GM21723 (cell line): Measurements from ENCODE around the gene FARP1.

Experiments used
- ATAC-seq: cut with Tn5 transposase; IDR thresholded peaks from one replicate; pipeline ENCODE4 v1.9.1; 2021; ENCODE audit warnings: mild to moderate bottlenecking, moderate library complexity; ENCODE audit not compliant: unreplicated experiment

FARP1 gene

GRCh38 chr13:98276486-98276885, 133.6 kb downstream of the FARP1 start:
- ATAC-seq = no peak

- no peak for ATAC-seq
Observed at GRCh38 chr13:98278068-98278724, 135.3 kb downstream of the FARP1 start.

GRCh38 chr13:98279473-98280175, 136.7 kb downstream of the FARP1 start:
- ATAC-seq = no peak

- ATAC-seq = no peak
Observed at GRCh38 chr13:98280176-98280510, 137.2 kb downstream of the FARP1 start.

- ATAC-seq = no peak
Observed at GRCh38 chr13:98284679-98285078, 141.8 kb downstream of the FARP1 start.

GRCh38 chr13:98285317-98285716, 142.4 kb downstream of the FARP1 start:
- no peak for ATAC-seq

GRCh38 chr13:98285852-98286594, 143.1 kb downstream of the FARP1 start:
- no peak for ATAC-seq

GRCh38 chr13:98286799-98287198, 143.9 kb downstream of the FARP1 start:
- ATAC-seq = no peak

GRCh38 chr13:98288211-98288610, 145.3 kb downstream of the FARP1 start:
- ATAC-seq = no peak

GRCh38 chr13:98289339-98289945, 146.5 kb downstream of the FARP1 start:
- ATAC-seq = no peak

GRCh38 chr13:98290261-98290660, 147.4 kb downstream of the FARP1 start:
- ATAC-seq = no peak

GRCh38 chr13:98291658-98292057, 148.8 kb downstream of the FARP1 start:
- no peak for ATAC-seq

- ATAC-seq = no peak
Observed at GRCh38 chr13:98293103-98293502, 150.2 kb downstream of the FARP1 start.

- no peak for ATAC-seq
Observed at GRCh38 chr13:98293570-98294142, 150.8 kb downstream of the FARP1 start.

GRCh38 chr13:98295371-98295770, 152.5 kb downstream of the FARP1 start:
- ATAC-seq = no peak

- no peak for ATAC-seq
Observed at GRCh38 chr13:98297051-98297450, 154.2 kb downstream of the FARP1 start.

- no peak for ATAC-seq
Observed at GRCh38 chr13:98297745-98298144, 154.9 kb downstream of the FARP1 start.

GRCh38 chr13:98298599-98298998, 155.7 kb downstream of the FARP1 start:
- no peak for ATAC-seq

GRCh38 chr13:98299235-98299965, 156.5 kb downstream of the FARP1 start:
- no peak for ATAC-seq

- no peak for ATAC-seq
Observed at GRCh38 chr13:98299966-98300350, 157.1 kb downstream of the FARP1 start.
